LNCAP (cell line): ENCODE results near the gene MEGF11.

Experiments
- CTCF ChIP-seq: fragments of 450-650 bp; IDR thresholded peaks from 2 replicates; pipeline ENCODE4 v1.5.1; 2017; ENCODE audit warnings: mild to moderate bottlenecking

Gene MEGF11

GRCh38 chr15:65856821-65857455 is 396.6 kb downstream of the MEGF11 start:
- peak; percentile 90 for TF ChIP-seq CTCF

- no peak for TF ChIP-seq CTCF
Measured at GRCh38 chr15:65851981-65852380, 401.6 kb downstream of the MEGF11 start.

GRCh38 chr15:65847989-65848388 is 405.6 kb downstream of the MEGF11 start:
- no peak for TF ChIP-seq CTCF

GRCh38 chr15:65845826-65846519 is 407.6 kb downstream of the MEGF11 start:
- TF ChIP-seq CTCF, result no peak
